Tibial nerve (tissue), 3 donors: Measurements from ENCODE around the gene RETSAT.

ENCODE experiments used
- CTCF ChIP-seq, 5 experiments: fragments of 200-600 bp in 3 of 5; fragments of 450-650 bp in 2 of 5; sonication (generic) in 3 of 5; IDR thresholded peaks; one replicate each; pipeline ENCODE4 v1.5.1; 2016 to 2019; ENCODE audit warnings: antibody characterized with exemption in 5 of 5, mild to moderate bottlenecking in 3 of 5, moderate library complexity in 2 of 5
- POLR2A ChIP-seq, 2 donors: fragments of 450-650 bp; IDR thresholded peaks; one replicate each; pipeline ENCODE4 v1.6.1; 2017; ENCODE audit warnings: antibody characterized with exemption in 2 of 2, mild to moderate bottlenecking in 2 of 2, moderate library complexity in 2 of 2

DNA sequence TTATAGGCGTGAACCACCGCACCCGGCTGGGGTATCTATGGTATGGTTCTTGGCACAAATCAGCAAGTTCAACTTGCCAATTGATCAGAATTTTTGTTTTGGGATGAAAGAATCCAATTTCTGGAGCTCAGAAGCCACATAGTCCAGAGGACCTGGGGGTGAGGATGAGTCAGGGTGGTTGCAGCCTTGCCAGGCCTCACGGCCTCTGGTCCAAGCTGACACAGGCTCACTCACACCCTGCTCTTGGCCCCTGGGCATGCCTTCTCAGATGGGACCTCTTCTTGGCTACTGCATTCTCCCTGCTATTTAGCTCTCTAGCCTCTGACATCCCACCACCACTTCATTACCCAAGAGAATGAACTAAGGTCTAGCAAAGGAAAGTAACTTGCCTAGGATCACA lies 39.5 kb upstream of the RETSAT start:
- TF ChIP-seq CTCF (IDR thresholded peaks at IDR 0.05) (no peak), POLR2A (IDR thresholded peaks at IDR 0.05) (no peak)
